OCI-M2 (cell line): Measurements from ENCODE around the gene KIAA0513.

Source experiments
- DNase-seq: peaks from one replicate; lab custom pipeline; 2025; ENCODE audit not compliant: unreplicated experiment; lab: John Stamatoyannopoulos, UW

Gene KIAA0513, protein sequence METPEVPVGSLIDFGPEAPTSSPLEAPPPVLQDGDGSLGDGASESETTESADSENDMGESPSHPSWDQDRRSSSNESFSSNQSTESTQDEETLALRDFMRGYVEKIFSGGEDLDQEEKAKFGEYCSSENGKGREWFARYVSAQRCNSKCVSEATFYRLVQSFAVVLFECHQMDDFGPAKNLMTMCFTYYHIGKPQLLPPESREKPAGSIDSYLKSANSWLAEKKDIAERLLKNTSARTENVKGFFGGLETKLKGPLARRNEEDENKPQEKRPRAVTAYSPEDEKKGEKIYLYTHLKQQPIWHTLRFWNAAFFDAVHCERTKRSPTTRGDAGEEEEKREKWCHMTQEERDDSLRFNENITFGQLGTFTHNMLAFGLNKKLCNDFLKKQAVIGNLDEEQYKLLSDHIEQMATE

DNA sequence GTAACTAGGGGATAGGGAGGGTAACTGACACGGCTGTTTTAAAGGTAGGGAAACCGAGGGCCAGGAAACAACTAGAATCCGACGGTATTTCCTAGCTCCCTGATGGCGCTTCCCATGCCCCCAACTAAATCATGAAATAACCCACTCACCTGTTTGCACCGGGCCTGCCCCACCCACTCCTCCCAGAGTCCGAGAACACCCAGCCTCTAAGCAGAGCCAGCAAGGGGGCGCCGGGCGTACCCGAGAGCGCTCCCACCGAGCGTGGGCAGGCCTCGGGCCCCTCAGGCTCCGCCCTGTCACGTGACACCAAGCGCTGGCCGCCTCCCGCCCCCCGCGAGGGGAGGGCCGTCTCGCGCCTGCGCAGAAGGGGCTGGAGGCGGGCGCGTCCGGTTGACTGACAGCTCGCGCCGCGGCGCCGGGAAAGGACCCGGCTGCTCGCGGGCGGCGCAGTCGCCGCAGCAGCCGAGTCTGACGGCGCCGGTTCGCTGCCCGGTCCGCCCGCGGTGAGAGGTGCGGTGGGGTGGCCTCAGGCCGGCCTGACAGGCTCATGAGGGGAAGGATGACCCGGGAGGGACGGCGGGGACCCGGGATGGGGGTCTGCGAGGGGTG, at the start of gene KIAA0513:
TSS of gene KIAA0513 (plus strand) at position 447 of the 609 bp plus-strand sequence. CDS start 39,277 bp downstream, outside the sequence.
- DNase-seq, result peak; percentile 50

DNA sequence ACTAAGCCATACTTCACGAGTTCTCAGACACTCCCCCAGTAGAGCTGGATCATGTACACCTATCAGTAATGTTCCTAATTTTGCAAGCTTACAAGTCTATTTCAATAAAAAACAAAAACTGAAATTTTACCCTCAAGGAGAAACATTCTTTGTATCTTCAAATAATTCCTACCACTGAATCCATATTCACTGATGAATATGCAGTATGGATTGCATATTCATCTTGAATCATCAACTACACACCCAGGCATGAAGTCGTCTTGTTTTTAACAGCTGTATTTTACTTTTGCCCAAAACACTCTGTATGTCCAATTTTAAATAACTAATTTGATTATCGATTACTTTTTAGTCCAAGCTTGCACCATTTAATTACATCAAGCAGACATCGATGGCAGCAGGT, 48.1 kb upstream of the KIAA0513 start:
- no peak for DNase-seq

GRCh38 chr16:84982434-84982833, 45.2 kb upstream of the KIAA0513 start:
- no peak for DNase-seq

DNA sequence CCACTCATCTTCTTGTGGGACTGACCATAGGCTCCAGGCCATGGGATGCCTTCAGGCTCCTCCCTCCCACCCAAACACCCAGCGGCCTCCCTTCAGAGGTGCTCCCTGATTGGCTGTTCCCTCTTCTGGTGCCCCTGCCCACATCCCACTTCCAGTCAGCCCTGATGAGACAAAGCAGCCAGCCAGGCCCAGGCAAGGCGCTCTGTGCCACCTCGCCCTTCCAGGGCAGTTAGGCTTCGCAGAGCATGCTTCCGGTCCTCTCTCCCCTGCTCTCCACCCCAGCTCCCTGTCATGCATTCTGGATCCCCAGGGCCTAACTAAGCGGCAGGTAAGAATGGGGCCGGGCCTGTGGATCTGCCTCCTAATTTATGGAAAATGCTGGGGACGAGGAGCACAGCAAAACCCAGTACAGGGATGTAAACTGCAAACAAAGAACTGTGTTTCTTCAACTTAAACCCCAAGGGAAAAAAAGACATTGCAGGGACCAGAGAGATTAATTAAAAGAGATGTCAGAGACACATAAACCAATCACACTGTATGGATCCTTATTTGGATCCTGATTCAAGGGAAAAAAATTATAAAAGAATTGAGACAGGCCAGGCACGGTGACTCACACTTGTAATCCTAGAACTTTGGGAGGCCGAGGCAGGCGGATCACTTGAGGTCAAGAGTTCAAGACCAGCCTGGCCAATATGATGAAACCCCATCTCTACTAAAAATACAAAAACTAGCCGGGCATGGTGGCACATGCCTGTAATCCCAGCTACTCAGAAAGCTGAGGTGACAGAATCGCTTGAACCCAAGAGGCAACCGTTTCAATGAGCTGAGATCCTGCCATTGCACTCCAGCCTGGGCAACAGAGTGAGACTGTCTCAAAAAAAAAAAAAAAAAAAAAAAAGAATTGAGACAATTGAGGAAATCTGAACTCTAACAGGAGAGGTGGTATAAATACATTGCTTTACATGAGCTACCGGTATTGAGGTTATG, 42.2 kb upstream of the KIAA0513 start:
- DNase-seq, result no peak

DNA sequence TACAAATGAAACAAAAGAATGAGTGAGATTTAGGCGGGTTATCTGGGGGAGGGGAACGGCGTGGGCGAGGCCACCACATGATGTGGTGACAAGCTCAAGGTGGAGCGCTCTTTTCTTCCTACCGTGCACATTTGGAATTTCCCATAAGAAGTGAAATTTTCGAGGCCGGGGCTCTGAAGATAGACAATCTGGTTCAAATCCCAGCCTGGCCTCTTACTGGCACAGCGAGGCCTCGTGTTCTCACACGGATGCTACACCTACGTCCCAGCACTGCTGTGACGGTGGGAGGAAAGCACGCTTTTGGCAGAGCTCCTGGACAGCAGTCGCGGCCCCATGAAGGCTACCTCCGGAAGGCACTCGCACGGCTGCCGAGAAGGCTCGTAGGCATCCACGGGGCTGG, 41.5 kb upstream of the KIAA0513 start:
- no peak for DNase-seq

- DNase-seq, result no peak
Measured at GRCh38 chr16:84986879-84987278, 40.7 kb upstream of the KIAA0513 start.

GRCh38 chr16:84988328-84989080, 39.1 kb upstream of the KIAA0513 start:
- no peak for DNase-seq

DNA sequence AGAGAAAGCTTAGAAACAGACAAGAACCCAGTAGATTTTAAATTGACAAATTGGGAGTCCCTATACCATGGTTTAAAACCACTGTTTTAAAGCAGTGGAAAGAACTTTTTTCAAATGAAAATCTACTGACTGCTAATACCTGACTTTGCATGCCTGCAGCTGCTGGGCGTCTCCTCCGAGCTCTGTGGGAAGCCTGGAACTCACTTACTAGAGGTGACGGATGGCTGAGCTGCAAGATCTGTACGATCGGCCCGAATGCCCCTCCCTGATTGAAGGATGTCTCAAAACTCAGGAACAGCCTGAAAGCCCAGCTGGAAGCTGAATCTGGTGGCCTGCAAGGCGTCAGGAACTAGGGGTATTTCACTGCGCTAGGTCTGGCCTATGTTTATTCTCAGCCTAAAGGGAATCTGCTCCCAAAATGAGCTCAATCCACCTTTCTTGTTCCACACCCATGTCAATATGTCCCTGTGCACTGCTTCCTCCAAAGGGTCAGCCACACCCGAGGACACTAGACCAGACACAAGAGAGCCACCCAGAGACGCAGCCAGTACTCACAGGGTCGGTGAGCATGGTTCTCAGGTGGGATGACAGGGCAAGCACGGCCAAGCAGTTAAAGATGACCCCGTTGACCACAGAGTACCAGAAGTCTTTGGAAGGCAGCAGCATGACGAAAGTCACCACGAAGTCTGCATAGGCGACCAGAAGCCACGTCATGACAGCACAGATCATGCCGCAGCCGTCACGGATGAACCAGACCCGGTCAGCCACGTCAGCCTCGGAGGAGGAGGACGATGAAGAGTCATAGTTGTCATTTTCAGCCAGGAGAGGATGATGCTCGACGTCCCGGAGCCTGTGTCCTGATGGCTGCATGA, 37.6 kb upstream of the KIAA0513 start:
- DNase-seq, result no peak

- DNase-seq, result no peak
Measured at GRCh38 chr16:84990782-84991181, 36.8 kb upstream of the KIAA0513 start.

- DNase-seq, result no peak
Measured at GRCh38 chr16:84992717-84993075, 34.9 kb upstream of the KIAA0513 start.

DNA sequence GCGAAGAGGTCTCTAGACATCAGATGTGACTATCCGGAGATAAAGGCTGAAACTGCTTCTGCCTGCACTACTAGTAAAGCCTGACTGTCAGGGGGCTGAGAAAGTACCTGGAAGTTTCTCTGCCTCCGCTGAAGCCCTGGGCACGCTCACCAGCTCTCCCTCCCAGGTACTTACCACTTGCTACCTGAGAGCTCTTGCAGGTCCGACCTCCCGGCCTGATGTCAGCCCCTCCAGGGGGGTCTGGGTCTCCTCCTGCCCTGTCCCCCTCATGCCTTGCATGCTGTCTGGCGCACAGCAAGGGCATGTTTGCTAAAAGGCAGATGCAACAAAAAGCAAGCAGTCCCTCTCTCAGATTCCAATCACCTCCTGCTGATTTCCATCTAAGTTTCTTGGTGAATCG, 33.7 kb upstream of the KIAA0513 start:
- no peak for DNase-seq

GRCh38 chr16:84995663-84996062, 31.9 kb upstream of the KIAA0513 start:
- no peak for DNase-seq

- no peak for DNase-seq
Measured at GRCh38 chr16:84996365-84996764, 31.2 kb upstream of the KIAA0513 start.

DNA sequence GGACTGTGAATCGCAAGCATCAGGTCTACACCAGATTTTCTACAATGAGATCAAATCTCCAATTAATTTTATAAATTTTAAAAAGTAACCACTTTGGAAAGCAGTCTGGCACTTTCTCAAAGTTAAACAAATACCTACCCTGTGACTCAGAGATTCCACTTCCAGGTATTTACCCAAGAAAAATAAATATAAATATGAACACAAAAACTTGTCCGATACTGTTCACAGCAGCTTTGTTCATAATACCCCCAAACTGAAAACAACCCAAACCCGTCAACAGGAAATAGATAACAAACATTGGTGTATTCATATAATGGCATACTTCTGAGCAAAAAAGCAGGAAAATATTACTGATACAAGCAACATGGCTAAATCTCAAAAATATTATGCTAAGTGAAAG, 28.4 kb upstream of the KIAA0513 start:
- DNase-seq, result no peak

DNA sequence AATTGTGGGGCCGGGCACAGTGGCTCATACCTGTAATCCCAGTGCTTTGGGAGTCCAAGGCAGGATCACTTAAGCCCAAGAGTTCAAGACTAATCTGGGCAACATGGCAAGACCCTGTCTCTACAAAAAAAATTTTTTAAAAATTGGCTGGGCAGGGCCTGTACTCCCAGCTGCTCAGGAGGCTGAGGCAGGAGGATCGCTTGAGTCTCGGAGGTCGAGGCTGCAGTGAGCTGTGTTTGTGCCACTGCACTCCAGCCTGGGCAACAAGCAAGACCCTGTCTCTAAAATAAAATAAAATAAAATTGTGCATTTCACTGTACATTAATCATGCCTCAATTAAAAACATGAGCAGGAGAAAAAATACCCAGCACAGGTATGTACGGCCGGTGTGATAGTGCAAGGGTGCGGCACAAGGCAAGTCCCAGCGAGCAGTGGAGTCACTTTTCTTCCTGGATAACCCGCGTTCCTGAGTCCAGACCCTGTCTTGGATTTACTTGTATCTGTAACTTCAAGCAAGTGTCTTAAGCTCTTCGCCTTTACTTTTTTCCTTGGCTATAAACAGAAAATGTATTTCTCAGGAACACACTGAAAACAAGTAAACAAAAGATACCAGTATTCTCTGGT, 27.6 kb upstream of the KIAA0513 start:
- no peak for DNase-seq

- DNase-seq, result no peak
Measured at GRCh38 chr16:85002099-85002541, 25.5 kb upstream of the KIAA0513 start.

GRCh38 chr16:85002608-85003007, 25.0 kb upstream of the KIAA0513 start:
- no peak for DNase-seq

DNA sequence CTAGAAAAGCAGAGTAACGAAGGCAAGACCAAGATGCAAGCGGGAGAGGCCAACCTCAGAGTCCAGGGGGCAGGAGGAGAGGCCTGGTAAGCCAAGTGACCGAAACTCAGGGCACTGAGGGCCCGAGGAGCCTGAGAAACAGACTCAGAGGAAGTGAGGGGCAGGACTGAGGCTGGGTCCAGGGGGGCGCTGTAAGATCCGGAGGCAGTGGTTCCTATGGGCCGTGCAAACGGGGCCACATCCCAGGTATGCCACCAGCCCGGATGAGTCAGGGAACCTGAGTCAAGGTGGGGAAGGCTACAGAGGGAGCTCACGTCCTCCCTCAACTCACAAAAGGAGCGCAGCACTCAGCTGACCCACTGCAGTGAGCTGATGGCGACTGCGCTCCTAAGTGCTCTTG, 24.5 kb upstream of the KIAA0513 start:
- no peak for DNase-seq
